HL-60/S4 treated with phorbol 12-myristate 13-acetate at 8.2 ng/mL for 4 days and 3 days (cell line): ENCODE data around the gene TARBP1.

Source experiments
- in situ Hi-C: fragments of 300-500 bp; cut with MboI; formaldehyde crosslinking; loops from 2 replicates; pipeline ENCODE4 v1.15.0; 2022; ENCODE audit warnings: low sequenced_read_pairs

TARBP1 gene

DNA sequence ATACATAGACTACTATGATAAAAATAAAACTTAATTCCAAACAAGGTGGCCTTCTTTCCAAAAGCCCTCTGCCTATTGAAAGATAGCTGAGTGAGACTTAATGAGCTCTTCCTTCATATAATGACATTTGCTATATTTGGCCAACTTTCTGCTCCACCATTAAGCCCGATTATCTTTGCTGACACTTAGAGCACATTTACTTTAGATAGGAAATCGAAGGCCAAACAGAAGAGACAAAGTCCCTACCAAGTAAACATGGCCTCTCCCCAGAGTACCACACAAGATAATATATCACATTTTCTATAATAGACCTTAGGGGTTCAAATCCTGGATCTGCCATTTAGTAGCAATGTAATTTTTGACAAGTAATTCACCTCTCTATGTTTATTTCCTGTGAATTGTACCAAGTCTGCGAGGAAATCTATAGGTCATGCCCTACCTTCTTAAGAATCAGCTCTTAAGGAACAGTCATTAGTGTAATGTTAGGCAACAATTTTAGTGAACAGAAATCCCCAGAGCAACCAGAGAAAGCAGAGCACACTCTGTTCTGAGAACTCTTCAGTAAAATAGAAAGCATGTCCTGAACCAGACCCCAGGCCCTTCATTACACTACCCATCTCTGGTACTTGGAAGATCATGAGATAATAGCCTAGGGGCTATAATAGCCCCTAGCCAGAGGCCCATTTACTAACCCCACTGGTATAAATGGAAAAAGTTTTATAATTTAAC lies 123.0 kb downstream of the TARBP1 start:
- in situ Hi-C loops = no loop called here

DNA sequence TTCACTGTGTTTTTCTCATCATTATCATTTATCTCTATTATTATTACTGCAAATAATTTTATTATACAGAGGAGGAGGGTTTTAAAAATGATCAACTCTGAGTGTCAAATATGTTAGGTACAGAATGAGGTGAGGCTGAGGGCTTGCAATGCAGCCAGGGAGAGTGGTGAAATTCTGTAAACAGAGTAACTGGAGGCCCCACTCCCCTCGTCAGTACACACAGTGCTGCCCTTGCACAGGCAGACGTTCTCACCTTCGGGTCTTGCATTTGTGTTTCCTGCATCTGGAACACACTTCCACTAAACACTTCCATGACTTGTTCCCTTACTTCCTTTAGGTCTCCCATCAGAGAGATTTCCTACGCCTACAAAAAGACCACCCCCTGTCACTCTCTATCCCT lies 130.0 kb downstream of the TARBP1 start:
- in situ Hi-C loops = no loop called here

DNA sequence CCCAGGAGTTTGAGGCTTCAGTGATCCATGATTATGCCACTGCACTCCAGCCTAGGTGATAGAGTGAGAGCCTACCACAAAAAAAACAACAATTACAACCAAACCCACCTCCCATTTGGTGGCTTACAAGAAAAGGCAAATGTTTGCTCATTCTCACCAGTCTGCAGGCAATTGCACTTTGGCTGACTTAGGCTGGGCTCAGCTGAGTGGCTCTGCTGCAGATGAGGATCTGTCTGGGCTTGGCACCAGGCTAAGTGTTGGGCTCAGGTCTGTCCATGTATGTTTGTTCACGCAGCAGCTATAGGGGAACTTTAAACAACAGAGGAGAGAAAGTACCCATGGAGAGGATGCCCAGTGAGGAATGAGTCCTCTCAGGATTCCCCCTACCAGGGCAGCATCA lies 133.7 kb downstream of the TARBP1 start:
- in situ Hi-C loops = no loop called here

DNA sequence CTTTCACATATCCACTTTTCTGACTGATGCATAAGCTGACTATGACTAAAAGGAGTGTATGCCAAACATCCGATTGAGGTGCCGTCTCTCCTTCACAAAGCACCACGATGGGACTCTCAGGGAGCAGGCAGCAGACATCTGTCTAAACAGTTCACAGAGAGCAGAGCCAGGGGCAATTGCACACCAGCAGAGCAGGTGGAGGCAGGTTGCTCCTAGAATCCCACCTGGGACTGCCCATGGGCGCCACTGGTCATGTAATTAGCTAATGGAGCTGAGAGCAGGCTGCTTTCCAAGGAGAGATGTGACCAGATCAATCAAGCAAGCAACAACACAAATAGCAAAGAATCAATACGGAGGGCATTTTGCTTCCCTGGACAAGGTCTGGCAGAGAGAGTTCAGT lies 136.2 kb downstream of the TARBP1 start:
- in situ Hi-C loops = no loop called here
